Activated T-helper 1 cell treated with Interleukin-2 at 50 U/mL for 16 hours (primary cell): ENCODE data around the gene TENM3.

Experiments used
- DNase-seq: peaks from one replicate; pipeline ENCODE4 v3.0.0-alpha.2; 2020; ENCODE audit warnings: low read depth

TENM3 gene

GRCh38 chr4:182743815-182744214 lies 500.6 kb downstream of the TENM3 start:
- no peak for DNase-seq

- no peak for DNase-seq
Observed at GRCh38 chr4:182745237-182745636, 502.0 kb downstream of the TENM3 start.

GRCh38 chr4:182746876-182747275 lies 503.7 kb downstream of the TENM3 start:
- DNase-seq, result no peak

- DNase-seq, result no peak
Observed at GRCh38 chr4:182748283-182748682, 505.1 kb downstream of the TENM3 start.

- no peak for DNase-seq
Observed at GRCh38 chr4:182748949-182749348, 505.7 kb downstream of the TENM3 start.

- DNase-seq, result no peak
Observed at GRCh38 chr4:182749667-182750167, 506.5 kb downstream of the TENM3 start.

- DNase-seq, result no peak
Observed at GRCh38 chr4:182752158-182752910, 509.1 kb downstream of the TENM3 start.

- DNase-seq, result no peak
Observed at GRCh38 chr4:182754895-182755294, 511.7 kb downstream of the TENM3 start.

GRCh38 chr4:182756161-182756690 lies 513.0 kb downstream of the TENM3 start:
- DNase-seq, result no peak

- DNase-seq, result no peak
Observed at GRCh38 chr4:182758273-182758672, 515.1 kb downstream of the TENM3 start.

- DNase-seq, result no peak
Observed at GRCh38 chr4:182760551-182761043, 517.4 kb downstream of the TENM3 start.

GRCh38 chr4:182764137-182764536 lies 520.9 kb downstream of the TENM3 start:
- DNase-seq, result no peak

- no peak for DNase-seq
Observed at GRCh38 chr4:182764642-182765041, 521.4 kb downstream of the TENM3 start.

GRCh38 chr4:182765987-182766856 lies 523.0 kb downstream of the TENM3 start:
- no peak for DNase-seq

- no peak for DNase-seq
Observed at GRCh38 chr4:182766857-182767250, 523.7 kb downstream of the TENM3 start.

GRCh38 chr4:182768838-182769237 lies 525.6 kb downstream of the TENM3 start:
- no peak for DNase-seq

- DNase-seq, result no peak
Observed at GRCh38 chr4:182770259-182770995, 527.2 kb downstream of the TENM3 start.

- no peak for DNase-seq
Observed at GRCh38 chr4:182770996-182771514, 527.9 kb downstream of the TENM3 start.

GRCh38 chr4:182775075-182775474 lies 531.9 kb downstream of the TENM3 start:
- DNase-seq, result no peak

GRCh38 chr4:182776376-182777105 lies 533.3 kb downstream of the TENM3 start:
- DNase-seq, result no peak
